KG1 (cell line): ENCODE data around the gene HHIPL2.

Source experiments
- DNase-seq: peaks from one replicate; lab custom pipeline; 2025; lab: John Stamatoyannopoulos, UW

HHIPL2 gene

GRCh38 chr1:222547944-222548671 is at the start of gene HHIPL2:
Gene HHIPL2 (minus strand): TSS chr1:222548104. CDS start chr1:222548044, 60 bp downstream.
- DNase-seq: no peak

- DNase-seq: no peak
Measured at GRCh38 chr1:222596696-222597095, 48.8 kb upstream of the HHIPL2 start.

GRCh38 chr1:222594789-222595188 is 46.9 kb upstream of the HHIPL2 start:
- DNase-seq: no peak

- no peak for DNase-seq
Measured at GRCh38 chr1:222592171-222592570, 44.3 kb upstream of the HHIPL2 start.

- DNase-seq: peak; percentile 73
Measured at GRCh38 chr1:222589462-222590302, 41.8 kb upstream of the HHIPL2 start, which contains the start of gene TAF1A. Gene TAF1A (minus strand): TSS chr1:222589933.

- no peak for DNase-seq
Measured at GRCh38 chr1:222588135-222588534, 40.2 kb upstream of the HHIPL2 start.

- no peak for DNase-seq
Measured at GRCh38 chr1:222586842-222587241, 38.9 kb upstream of the HHIPL2 start.

GRCh38 chr1:222583079-222583478 is 35.2 kb upstream of the HHIPL2 start:
- DNase-seq: no peak

GRCh38 chr1:222582099-222582774 is 34.3 kb upstream of the HHIPL2 start:
- no peak for DNase-seq

- no peak for DNase-seq
Measured at GRCh38 chr1:222579316-222579715, 31.4 kb upstream of the HHIPL2 start.

- DNase-seq: no peak
Measured at GRCh38 chr1:222570837-222571236, 22.9 kb upstream of the HHIPL2 start.

GRCh38 chr1:222561656-222562055 is 13.8 kb upstream of the HHIPL2 start:
- DNase-seq: no peak

GRCh38 chr1:222557574-222557973 is 9.7 kb upstream of the HHIPL2 start:
- no peak for DNase-seq

GRCh38 chr1:222557148-222557547 is 9.2 kb upstream of the HHIPL2 start:
- no peak for DNase-seq

GRCh38 chr1:222555992-222556615 is 8.2 kb upstream of the HHIPL2 start:
- DNase-seq: no peak

- no peak for DNase-seq
Measured at GRCh38 chr1:222554177-222554576, 6.3 kb upstream of the HHIPL2 start.

- DNase-seq: no peak
Measured at GRCh38 chr1:222552882-222553281, 5.0 kb upstream of the HHIPL2 start.

- no peak for DNase-seq
Measured at GRCh38 chr1:222547260-222547614, 667 bp downstream of the HHIPL2 start.

- no peak for DNase-seq
Measured at GRCh38 chr1:222546548-222547259, 1.2 kb downstream of the HHIPL2 start.

GRCh38 chr1:222546091-222546490 is 1.8 kb downstream of the HHIPL2 start:
- no peak for DNase-seq

GRCh38 chr1:222543817-222544216 is 4.1 kb downstream of the HHIPL2 start:
- no peak for DNase-seq

GRCh38 chr1:222540598-222540995 is 7.3 kb downstream of the HHIPL2 start:
- no peak for DNase-seq
